Activated T-cell treated with anti-CD3 and anti-CD28 coated beads, Interleukin-2, amount 50 U/mL, for 4 hours (primary cell): ENCODE results near the gene MTERF4. TPM values are rescaled to one million over a fixed set of nuclear protein-coding genes. Genes with fewer than 3 reads are reported as not detected.

ENCODE experiments used
- ATAC-seq, 2 donors: fragments of 200-7000 bp; cut with Tn5 transposase; one replicate each; pipeline ENCODE4 v1.10.0; 2021
- DNase-seq: peaks from one replicate; pipeline ENCODE4 v3.0.0-alpha.2; 2020
- H3K27me3 Mint-ChIP-seq: one replicate; pipeline ENCODE4 v1.8.0; 2021; ENCODE audit warnings: low read depth, mixed read lengths
- H3K36me3 Mint-ChIP-seq: one replicate; pipeline ENCODE4 v1.8.0; 2022; ENCODE audit warnings: mixed read lengths; ENCODE audit not compliant: insufficient read depth
- H3K4me1 Mint-ChIP-seq: one replicate; pipeline ENCODE4 v1.8.0; 2021; ENCODE audit warnings: low read depth, mixed read lengths
- H3K4me3 Mint-ChIP-seq: one replicate; pipeline ENCODE4 v1.8.0; 2021; ENCODE audit warnings: mild to moderate bottlenecking, moderate library complexity, mixed read lengths
- H3K9me3 Mint-ChIP-seq: one replicate; pipeline ENCODE4 v1.8.0; 2021; ENCODE audit warnings: mixed read lengths
- total RNA-seq, 3 donors: library from RNA; stranded (reverse); gene quantifications; one replicate each; pipeline ENCODE4 v1.2.1, GENCODE V29; 2021

MTERF4 gene
- total RNA-seq, 3 donors from 2014 or later: 40.5 to 42.3 (median 41.8) TPM

DNA sequence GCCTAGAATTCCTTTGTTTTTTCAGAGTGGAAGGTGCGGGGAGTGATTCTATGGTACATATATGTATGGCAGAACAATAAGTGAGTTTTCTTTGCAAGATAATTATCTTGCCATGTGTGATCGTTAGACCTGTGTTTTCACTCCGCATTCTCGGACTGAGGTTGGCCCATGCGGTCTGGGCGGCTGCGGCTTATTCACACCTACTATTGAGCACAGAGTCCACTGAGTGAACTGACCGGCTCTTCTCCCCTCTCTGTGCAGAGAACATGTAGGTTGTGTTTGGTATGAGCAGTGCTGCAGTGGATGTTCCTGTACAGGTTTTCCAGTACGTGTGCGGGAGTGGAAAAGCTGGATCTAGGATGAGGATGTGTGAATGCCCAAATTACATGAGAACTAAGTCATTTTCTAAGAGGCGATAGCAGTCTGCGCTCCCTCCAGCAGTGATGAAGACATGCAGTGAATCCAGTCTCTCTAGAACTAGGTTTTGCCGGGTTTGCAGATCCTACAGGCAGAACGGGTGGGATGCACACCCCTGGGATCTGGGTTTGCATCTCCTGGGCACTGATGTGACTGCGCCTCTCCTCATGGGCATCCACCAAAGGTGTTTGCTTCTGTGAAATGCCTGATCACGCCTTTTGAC, 27.1 kb downstream of the MTERF4 start:
- ATAC-seq (no peak), DNase-seq (no peak)
- Mint-ChIP-seq H3K27me3 (no peaks in the 10 kb centered on the region), H3K4me1 (peaks cover 6% of the 10 kb centered on the region), H3K4me3 (no peak overlapping the region), H3K36me3 (peaks cover 13% of the 10 kb centered on the region), H3K9me3 (no peaks in the 10 kb centered on the region)

GRCh38 chr2:241074065-241074818, 27.8 kb downstream of the MTERF4 start:
- ATAC-seq (no peak), DNase-seq (no peak)
- H3K27me3 Mint-ChIP-seq: no peaks in the 10 kb centered on the region
- peaks cover 6% of the 10 kb centered on the region for H3K4me1 Mint-ChIP-seq
- no peak overlapping the region for H3K4me3 Mint-ChIP-seq
- no peaks in the 10 kb centered on the region for H3K9me3 Mint-ChIP-seq
- H3K36me3 Mint-ChIP-seq: peaks cover 13% of the 10 kb centered on the region

GRCh38 chr2:241073166-241074064, 28.7 kb downstream of the MTERF4 start:
- DNase-seq (no peak), ATAC-seq (no peak)
- peaks cover 6% of the 10 kb centered on the region for H3K4me1 Mint-ChIP-seq
- H3K36me3 Mint-ChIP-seq: peaks cover 13% of the 10 kb centered on the region
- no peaks in the 10 kb centered on the region for H3K9me3 Mint-ChIP-seq
- no peak overlapping the region for H3K4me3 Mint-ChIP-seq
- no peaks in the 10 kb centered on the region for H3K27me3 Mint-ChIP-seq

- H3K4me3 Mint-ChIP-seq: no peak overlapping the region
- H3K9me3 Mint-ChIP-seq: no peaks in the 10 kb centered on the region
- DNase-seq (no peak), ATAC-seq (no peak)
- no peaks in the 10 kb centered on the region for H3K27me3 Mint-ChIP-seq
- H3K36me3 Mint-ChIP-seq: peaks cover 13% of the 10 kb centered on the region
- H3K4me1 Mint-ChIP-seq: peaks cover 4% of the 10 kb centered on the region
These were observed 29.4 kb downstream of the MTERF4 start for GRCh38 chr2:241072553-241073165.

DNA sequence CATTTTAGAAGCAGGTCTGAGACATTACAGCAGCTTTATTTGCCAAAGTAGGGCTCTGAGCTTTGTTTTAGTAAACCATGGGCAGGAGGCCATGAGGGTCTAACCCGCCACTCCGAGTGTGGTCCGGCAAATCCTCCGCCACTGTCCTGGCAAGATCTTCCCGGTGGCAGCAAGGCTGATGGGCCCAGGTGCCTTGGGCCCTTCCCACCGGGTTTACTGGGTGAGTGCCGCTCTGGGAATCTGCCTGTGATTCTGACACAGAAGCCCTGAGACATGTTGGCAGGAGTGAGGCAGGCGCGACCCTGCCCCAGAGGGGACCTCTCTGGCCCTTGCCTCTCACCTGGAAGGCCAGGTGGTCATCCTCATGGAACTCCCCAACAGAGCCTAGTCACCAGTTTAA, 29.9 kb downstream of the MTERF4 start:
- peaks cover 13% of the 10 kb centered on the region for H3K36me3 Mint-ChIP-seq
- ATAC-seq (no peak), DNase-seq (no peak)
- H3K27me3 Mint-ChIP-seq: no peaks in the 10 kb centered on the region
- H3K4me1 Mint-ChIP-seq: no peaks in the 10 kb centered on the region
- H3K9me3 Mint-ChIP-seq: no peaks in the 10 kb centered on the region
- H3K4me3 Mint-ChIP-seq: no peak overlapping the region

- Mint-ChIP-seq H3K9me3 (no peaks in the 10 kb centered on the region), H3K27me3 (no peaks in the 10 kb centered on the region), H3K36me3 (peaks cover 14% of the 10 kb centered on the region), H3K4me1 (no peaks in the 10 kb centered on the region), H3K4me3 (no peak overlapping the region)
- DNase-seq (no peak), ATAC-seq (no peak)
These were observed 30.4 kb downstream of the MTERF4 start for GRCh38 chr2:241071677-241072111.

DNA sequence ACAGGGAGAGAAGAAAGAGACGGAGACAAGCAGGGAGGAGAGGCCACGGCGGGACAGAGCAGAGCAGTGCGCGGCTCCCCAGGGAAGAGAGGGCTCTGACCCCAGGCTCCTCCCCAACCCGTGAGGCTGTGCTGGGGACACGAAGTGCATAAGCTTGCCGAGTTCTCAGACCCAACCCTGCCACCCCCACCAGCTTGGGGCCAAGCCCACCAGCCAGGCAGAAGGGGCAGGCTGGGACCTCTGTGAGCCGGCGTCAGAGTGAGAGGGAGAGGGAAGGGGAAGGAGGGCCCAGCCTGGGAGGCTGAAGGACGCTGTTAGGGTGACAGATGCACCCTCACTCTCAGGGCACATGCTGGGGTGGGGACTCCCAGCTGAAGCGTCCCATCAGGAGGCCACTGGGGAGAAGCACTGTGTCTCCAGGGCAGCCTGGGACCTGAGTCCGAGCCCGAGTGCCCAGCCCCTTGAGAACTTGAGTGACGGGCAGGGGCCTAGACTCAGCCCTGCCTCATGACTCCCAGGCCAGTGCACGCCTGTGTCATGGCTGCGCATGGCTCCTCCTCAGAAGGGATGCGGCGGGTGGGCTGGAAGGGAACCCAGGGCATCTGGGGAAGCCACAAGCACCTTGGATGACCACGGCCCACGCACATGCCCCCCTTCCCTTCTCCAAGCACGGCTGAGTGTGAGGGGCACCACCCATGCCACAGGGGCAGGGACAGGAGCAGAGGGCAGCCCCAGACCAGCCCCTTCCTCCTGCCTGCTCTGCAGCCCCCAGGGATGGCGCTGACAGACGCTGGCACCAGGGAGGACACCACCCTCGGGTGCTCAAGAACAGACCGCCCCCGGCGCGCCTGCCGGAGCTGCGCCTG, 31.0 kb downstream of the MTERF4 start:
- DNase-seq (no peak), ATAC-seq (no peak)
- H3K36me3 Mint-ChIP-seq: peaks cover 15% of the 10 kb centered on the region
- no peaks in the 10 kb centered on the region for H3K27me3 Mint-ChIP-seq
- H3K4me3 Mint-ChIP-seq: no peak overlapping the region
- no peaks in the 10 kb centered on the region for H3K9me3 Mint-ChIP-seq
- no peaks in the 10 kb centered on the region for H3K4me1 Mint-ChIP-seq

- no peaks in the 10 kb centered on the region for H3K4me1 Mint-ChIP-seq
- H3K27me3 Mint-ChIP-seq: no peaks in the 10 kb centered on the region
- no peak for ATAC-seq
- no peak overlapping the region for H3K4me3 Mint-ChIP-seq
- H3K9me3 Mint-ChIP-seq: no peaks in the 10 kb centered on the region
- peaks cover 11% of the 10 kb centered on the region for H3K36me3 Mint-ChIP-seq
- DNase-seq: no peak
These were observed 31.7 kb downstream of the MTERF4 start for GRCh38 chr2:241070361-241070760.

DNA sequence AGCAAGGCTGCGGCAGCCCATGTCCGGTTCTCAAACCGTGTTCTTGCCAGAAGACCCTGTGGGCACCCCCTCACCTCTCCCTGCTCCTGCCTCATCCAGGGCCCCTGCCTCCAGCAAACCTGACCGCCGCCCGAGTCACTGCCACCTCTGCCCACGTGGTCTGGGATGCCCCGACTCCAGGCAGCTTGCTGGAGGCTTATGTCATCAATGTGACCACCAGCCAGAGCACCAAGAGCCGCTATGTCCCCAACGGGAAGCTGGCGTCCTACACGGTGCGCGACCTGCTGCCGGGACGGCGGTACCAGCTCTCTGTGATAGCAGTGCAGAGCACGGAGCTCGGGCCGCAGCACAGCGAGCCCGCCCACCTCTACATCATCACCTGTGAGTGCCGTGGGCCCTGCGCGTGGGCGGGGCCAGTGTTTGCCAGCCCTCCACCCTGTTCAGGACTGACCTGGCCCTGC, 32.2 kb downstream of the MTERF4 start:
- Mint-ChIP-seq H3K36me3 (peaks cover 8% of the 10 kb centered on the region), H3K4me1 (no peaks in the 10 kb centered on the region), H3K9me3 (no peaks in the 10 kb centered on the region), H3K4me3 (no peak overlapping the region), H3K27me3 (no peaks in the 10 kb centered on the region)
- DNase-seq (no peak), ATAC-seq (no peak)

- DNase-seq (no peak), ATAC-seq (no peak)
- H3K27me3 Mint-ChIP-seq: peaks cover 1% of the 10 kb centered on the region
- no peaks in the 10 kb centered on the region for H3K9me3 Mint-ChIP-seq
- no peak overlapping the region for H3K4me3 Mint-ChIP-seq
- peaks cover 2% of the 10 kb centered on the region for H3K4me1 Mint-ChIP-seq
- H3K36me3 Mint-ChIP-seq: peaks cover 5% of the 10 kb centered on the region
These were observed 32.9 kb downstream of the MTERF4 start for GRCh38 chr2:241068942-241069810.

GRCh38 chr2:241068136-241068941, 33.7 kb downstream of the MTERF4 start:
- H3K9me3 Mint-ChIP-seq: no peaks in the 10 kb centered on the region
- ATAC-seq: no peak

GRCh38 chr2:241067501-241068135, 34.5 kb downstream of the MTERF4 start:
- Mint-ChIP-seq H3K4me1 (peaks cover 2% of the 10 kb centered on the region), H3K27me3 (peaks cover 2% of the 10 kb centered on the region), H3K4me3 (no peak overlapping the region), H3K9me3 (no peaks in the 10 kb centered on the region), H3K36me3 (peaks cover 2% of the 10 kb centered on the region)
- ATAC-seq (no peak), DNase-seq (no peak)

More at GRCh38 chr2:241068136-241068941, 33.7 kb downstream of the MTERF4 start:
- H3K27me3 Mint-ChIP-seq: peaks cover 2% of the 10 kb centered on the region
- no peak for DNase-seq
- H3K4me1 Mint-ChIP-seq: peaks cover 2% of the 10 kb centered on the region
- H3K4me3 Mint-ChIP-seq: no peak overlapping the region
- H3K36me3 Mint-ChIP-seq: peaks cover 2% of the 10 kb centered on the region
